GM18858 (cell line): Measurements from ENCODE around the gene ITCH.
"Not testable (repeated sequence)": the region's sequence is repeated elsewhere in the genome, so short reads cannot be mapped to it uniquely, and the experiment has no call there.

Experiments
- ATAC-seq: cut with Tn5 transposase; IDR thresholded peaks from one replicate; pipeline ENCODE4 v1.9.1; 2021; ENCODE audit not compliant: unreplicated experiment

The ITCH gene

DNA sequence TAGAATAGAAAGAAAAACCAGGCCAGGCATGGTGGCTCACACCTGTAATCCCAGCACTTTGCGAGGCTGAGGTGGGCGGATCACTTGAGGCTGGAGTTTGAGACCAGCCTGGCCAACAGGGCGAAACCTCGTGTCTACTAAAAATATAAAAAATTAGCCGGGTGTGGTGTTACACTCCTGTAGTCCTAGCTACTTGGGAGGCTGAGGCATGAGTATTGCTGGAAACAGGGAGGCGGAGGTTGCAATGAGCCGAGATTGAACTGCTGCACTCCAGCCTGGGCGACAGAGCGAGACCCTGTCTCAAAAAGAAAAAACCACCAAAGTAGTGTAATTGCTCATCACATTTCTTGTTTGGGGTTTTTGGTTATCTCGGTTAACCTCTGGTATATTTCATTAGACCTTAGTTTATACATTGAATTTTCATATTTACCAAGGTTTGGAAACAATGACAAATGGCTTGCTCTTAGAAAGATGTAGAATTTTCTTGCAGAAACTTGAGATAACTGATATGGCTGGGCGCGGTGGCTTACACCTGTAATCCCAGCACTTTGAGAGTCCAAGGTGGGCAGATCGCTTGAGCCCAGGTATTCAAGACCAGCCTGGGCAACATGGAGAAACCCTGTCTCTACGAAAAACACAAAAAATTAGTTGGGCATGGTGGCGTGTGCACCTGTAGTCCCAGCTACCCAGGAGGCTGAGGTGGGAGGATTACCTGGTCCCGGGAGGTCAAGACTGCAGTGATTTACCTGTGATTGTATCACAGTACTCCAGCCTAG lies 14.2 kb downstream of the ITCH start:
- ATAC-seq: peak; percentile 62

DNA sequence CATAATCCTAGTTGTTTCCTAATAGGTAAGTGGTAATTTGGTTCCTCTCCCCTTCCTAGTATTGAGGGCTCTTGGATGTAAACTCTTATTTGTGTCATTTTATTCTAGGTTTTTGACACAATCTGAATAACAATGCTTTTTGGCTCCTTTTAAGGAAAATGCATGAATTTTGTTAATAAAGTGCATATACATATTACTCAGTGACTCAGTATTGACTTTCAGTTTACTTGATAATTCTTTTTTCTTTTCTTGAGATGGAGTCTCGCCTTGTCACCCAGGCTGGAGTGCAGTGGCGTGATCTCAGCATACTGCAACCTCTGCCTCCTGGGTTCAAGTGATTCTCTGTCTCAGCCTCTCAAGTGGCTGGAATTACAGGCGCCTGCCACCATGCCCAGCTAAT lies 19.1 kb downstream of the ITCH start:
- no peak for ATAC-seq

GRCh38 chr20:34382877-34383455 lies 19.9 kb downstream of the ITCH start:
- not testable (repeated sequence) for ATAC-seq

DNA sequence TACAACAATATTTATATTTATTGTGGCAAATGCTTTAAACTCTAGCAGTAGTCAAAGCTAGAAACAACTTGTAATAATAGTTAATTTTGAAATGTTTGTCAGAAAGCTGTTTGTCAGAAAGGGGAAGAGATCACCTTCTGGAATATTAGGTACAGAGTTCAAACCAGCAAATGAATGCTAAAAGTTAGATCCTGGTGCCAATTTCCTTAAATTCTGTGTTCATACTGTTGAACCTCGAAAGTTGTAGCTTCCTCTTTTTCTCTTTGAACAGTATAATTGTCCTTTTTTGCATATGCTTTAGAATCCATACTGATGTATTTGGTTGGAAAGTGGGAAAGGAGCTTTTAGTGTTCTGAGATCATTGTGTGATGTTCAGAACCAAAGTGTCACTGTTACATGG lies 22.4 kb downstream of the ITCH start:
- no peak for ATAC-seq

- no peak for ATAC-seq
Measured at GRCh38 chr20:34388000-34388399, 24.9 kb downstream of the ITCH start.

GRCh38 chr20:34388678-34389077 lies 25.6 kb downstream of the ITCH start:
- ATAC-seq: no peak

GRCh38 chr20:34389206-34389953 lies 26.3 kb downstream of the ITCH start:
- ATAC-seq: no peak

GRCh38 chr20:34389954-34390555 lies 27.0 kb downstream of the ITCH start:
- no peak for ATAC-seq

DNA sequence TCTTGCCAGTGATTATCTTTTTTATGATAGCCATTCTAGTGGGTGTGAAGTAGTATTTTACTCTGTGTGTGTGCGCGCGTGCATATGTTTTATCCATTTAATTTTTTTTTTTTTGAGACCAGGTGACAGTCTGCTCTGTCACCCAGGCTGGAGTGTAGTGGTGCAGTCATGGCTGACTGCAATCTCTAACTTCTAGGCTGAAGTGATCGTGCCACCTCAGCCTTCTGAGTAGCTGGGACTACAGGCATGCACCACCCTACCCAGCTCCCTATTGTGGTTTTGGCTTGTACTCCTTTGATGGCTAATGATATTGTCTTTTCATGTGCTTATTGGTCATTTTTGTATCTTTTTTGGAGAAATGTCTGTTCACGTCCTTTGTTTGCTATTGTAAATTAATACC lies 33.3 kb downstream of the ITCH start:
- no peak for ATAC-seq

DNA sequence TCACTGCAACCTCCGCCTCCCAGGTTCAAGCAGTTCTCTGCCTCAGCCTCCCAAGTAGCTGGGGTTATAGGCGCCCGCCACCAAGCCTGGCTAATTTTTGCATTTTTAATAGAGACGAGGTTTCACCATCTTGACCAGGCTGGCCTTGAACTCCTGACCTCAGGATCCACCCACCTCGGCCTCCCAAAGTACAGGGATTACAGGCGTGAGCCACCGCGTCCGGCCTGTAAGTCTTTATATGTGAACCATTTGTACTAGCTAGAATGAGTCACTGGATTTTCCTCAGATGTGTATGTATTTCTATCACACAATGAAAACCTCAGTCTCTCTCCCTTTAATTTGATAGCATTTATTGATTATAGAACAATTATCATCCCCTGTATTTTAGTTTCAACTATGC lies 34.0 kb downstream of the ITCH start:
- ATAC-seq: no peak

- ATAC-seq: not testable (repeated sequence)
Measured at GRCh38 chr20:34400776-34401175, 37.7 kb downstream of the ITCH start.

- no peak for ATAC-seq
Measured at GRCh38 chr20:34401741-34402455, 38.8 kb downstream of the ITCH start.

DNA sequence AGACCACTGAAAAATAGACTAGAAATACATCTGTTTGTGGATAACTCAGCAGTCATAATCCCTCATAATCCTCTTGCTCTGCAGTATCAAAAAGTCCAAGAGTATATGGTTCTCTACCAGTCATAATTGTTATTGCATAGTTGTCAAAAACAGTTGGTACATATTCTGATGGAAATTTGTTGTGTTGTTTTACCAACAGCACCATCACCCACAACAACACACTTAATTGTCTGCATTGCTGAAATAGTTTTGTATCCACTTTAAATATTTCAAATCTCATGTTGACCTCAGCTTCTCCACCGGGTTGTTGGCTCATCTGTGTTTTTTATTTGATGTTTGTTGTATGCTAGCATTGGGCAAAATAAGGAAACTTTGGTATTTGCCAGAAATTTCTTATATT lies 39.4 kb downstream of the ITCH start:
- ATAC-seq: no peak

DNA sequence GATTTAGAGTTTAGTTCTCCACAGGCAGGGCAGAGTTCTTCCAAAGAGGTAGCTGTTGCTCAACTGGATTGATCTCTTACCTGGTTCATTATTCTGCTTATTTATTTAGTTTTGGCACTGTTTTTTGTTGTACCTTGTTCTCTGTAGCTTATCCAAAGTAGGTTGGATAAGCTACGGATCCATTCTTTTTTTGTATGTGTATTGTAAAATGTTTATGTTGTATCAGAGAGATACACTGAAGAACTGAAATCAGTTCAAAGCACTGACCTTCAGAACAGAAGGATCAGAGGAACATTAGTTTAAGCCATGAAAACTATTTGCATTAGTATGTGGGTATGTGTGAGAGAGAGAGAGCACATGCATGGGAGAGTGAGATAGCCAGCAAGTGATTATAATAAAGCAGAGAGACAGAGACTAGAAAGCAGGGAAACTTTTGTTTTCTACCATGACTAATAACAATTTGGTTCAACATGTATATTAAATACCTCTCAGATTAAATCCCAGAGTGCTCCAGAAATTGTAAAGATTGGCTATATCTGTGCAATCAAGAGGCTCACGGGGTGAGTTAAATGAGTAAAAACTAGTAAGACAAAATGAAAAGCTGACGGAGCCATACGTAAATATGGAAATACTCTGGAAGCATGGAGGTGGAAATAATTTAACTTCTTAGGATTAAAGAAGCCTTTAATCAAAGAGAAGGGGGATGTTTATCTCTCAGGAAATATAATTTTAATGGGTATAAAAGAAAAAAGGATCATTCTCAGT lies 40.2 kb downstream of the ITCH start:
- ATAC-seq: no peak

DNA sequence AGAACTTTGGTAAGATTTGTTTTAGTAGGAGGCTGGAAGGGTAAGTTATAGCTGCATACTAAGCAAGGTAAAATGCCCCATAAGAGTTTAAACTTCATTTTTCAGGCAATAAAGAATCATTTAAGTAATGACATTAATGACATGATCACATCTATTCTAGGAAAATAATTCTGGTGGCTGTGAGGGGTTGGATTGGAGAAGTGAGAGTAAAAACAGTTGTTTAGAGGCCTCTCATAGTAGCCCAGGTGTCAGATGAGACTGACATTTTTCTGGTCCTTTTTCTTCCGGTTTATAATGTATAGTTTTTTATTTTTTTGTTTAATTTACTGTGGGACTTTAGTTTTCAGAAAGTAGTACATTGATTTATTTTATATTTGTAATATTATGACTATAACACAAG lies 40.8 kb downstream of the ITCH start:
- ATAC-seq: no peak

- ATAC-seq: no peak
Measured at GRCh38 chr20:34404803-34405202, 41.7 kb downstream of the ITCH start.

DNA sequence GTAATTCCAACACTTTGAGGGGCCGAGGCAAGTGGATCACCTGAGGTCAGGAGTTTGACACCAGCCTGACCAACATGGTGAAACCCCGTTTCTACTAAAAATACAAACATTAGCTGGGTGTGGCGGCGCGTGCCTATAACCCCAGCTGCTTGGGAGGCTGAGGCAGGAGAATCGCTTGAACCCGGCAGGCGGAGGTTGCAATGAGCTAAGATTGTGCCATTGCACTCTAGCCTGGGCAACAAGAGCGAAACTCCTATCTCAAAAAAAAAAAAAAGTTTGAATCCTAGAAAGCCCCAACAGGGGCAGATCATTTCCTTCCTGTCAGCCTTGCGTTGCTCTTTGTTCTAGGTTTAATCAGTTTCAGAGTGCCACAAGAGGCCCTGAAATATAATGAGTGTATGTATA lies 42.2 kb downstream of the ITCH start:
- not testable (repeated sequence) for ATAC-seq

GRCh38 chr20:34405942-34406341 lies 42.9 kb downstream of the ITCH start:
- ATAC-seq: not testable (repeated sequence)

DNA sequence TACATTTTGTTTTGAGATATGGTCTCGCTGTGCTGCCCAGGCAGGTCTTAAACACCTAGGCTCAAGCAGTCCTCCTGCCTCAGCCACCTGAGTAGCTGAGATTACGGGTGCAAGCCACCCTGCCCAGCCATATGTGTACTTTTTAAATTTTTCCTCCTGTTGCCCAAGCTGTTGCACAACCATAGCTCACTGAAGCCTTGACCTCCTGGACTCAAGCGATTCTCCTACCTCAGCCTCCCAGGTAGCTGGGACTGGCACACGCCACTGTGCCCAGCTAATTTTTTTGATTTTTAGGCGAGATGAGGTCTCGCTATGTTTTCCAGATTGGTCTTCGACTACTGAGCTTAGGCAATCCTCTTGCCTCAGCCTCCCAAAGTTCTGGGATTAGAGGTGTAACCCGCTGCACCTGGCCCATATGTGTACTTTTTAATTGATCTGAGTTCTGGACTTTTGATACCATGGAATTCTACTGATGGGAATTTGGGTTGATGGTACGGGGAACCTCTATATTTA lies 44.9 kb downstream of the ITCH start:
- ATAC-seq: no peak

DNA sequence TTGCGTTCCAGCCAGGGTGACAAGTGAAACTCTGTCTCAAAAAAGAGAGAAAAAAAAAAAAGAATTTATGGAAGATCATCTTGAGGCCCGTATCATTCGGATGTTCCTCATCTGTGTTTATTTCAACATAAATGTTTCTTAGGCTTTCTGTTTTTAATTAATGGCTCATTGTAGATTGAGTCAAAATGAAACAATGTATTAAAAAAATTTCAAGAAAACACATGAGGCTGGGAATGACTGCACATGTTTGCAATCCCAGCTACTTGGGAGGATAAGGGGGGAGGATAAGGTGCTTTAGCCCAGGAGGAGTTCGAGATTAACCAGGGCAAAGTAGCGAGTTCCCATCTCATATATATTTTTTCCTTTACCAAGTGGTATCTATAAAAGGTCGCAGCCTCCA lies 47.3 kb downstream of the ITCH start:
- no peak for ATAC-seq
